Suppressor macrophage treated with lipopolysaccharide for 4 hours (primary cell): Measurements from ENCODE around the gene CYP27B1.
A peak's percentile ranks its signal among the peaks of the same experiment; 100 is the strongest.

Experiments used
- DNase-seq: peaks from one replicate; pipeline ENCODE4 v3.0.0-alpha.2; 2020

CYP27B1 gene

DNA sequence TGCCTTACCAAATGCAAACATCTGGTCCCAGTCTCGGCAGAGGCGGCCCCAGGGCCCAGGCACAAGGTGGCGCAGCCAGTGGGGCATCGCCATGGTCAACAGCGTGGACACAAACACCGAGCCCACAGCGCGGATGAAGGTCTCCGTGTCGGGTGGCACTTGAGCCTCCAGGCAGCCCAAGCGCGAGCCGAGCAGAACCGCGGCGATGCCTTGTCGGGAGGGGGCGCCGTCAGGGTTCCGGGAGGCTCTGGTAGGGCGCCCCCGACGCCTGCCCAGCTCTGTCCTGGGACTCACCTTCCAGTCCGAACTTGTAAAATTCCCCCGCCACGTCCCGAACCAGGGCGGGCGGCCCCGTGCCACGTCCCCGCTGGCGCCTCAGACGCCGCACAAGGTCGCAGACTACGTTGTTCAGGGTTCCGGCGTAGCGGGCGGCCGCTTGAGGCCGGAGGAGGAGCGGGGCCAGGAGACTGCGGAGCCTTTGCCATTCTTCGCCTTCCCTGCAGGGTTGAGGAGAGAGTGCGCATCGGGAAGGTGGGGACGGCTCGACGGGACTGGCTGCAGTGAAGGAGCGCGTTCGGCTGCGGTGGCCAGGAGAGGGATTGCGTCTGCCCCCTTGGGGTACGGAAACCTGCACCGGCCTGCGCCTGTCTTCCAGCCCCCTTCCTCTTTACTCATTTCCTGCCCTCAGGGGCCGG lies 1.7 kb downstream of the CYP27B1 start:
- peak; percentile 61 for DNase-seq

DNA sequence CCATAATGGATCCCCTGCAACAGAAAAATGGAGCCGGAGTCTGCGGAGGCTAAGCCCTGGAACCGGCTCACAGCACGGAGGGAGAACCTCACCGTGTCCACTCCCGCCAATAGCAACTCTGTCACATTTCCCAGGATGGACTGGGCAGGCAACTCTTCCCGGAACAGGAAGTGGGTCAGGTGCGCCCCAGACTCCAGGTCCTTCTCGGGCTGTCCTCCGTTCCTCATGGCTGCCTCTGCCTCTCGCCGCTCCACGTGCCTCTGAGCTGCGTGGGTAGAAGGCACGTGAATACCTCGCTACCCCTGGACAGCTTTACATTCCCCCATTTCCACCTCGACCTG lies 2.2 kb downstream of the CYP27B1 start:
- DNase-seq: no peak

DNA sequence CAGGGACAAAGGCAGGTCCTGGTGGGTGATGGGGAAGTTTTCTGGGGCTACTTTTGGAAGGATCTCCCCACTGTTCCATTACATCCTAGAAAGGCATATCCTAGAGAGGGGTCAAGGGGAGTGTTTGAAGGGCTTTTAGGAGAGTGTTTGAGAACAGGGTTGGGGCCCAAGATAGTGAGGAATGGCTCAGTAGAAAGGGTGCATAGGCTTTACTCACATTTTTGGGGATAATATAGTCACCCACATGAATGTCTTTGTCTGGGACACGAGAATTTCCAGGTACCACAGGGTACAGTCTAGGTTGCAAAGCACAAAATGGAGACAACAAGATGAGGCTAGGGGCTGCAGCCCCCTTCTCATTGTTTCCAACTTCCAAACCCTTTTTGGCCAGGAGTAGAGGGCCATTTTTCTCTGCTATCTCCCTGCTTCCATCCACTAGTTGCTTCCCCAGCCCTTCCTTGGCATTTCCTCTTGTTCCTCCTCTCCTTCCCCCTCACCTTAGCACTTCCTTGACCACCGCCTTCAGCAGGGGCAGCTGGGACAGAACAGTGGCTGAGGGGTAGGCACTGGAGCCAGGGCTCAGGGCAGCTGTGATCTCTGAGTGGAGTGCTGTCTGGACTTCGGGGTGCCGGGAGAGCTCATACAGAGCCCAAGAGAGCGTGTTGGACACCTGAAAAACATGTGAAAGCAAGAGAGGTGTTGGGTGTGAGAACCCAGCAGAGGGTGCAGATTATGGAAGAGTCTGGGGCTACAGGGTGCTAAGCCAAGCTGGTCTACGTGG lies 2.8 kb downstream of the CYP27B1 start:
- no peak for DNase-seq

DNA sequence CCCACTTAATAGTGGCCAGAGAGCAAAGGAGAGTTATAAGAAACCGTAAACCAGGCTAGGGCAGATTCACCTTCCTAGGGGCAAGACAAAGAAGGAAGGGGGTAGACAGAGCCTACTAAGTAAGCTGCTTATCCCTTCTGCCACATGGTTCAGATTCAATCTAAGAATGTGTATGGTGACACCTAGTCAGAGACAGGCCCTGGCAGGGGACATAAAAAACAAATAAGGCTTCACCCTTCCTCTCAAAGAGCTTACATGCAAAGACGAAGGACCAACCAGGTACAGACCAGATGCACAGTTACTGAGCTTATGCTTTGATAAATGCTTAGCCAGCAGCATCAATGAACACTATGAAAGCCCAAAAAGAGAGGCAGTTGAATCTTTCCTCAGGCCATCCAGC lies 4.4 kb downstream of the CYP27B1 start:
- DNase-seq: no peak

DNA sequence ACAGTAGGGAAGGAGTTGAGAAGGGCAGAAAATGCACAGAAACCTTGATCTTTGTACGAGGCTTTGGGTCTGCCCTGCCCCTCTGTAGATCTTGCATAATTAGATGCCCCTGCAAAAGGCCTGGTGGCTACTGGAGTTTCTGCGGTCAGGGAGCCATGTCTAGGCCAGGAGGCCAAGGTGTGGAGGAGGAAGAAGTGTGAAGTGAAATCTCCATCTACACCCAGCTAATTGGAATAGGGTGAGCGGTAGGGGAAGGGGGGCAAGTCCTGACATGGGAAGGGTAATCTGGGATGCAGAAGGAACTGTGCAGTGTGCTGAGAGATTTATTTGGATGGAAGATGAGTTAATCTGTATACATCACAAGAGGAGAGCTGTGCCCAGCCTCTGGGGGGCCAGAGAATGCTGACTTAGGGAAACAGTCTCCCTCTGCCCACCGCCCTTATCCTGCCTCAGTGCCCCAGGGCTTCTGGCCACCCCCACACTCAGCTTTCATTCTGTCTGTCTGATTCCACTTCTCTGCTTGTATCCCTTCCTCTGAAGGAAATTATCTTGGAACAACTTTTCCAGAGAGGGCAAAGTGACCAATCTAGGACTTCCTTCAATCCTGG lies 5.4 kb downstream of the CYP27B1 start:
- no peak for DNase-seq

DNA sequence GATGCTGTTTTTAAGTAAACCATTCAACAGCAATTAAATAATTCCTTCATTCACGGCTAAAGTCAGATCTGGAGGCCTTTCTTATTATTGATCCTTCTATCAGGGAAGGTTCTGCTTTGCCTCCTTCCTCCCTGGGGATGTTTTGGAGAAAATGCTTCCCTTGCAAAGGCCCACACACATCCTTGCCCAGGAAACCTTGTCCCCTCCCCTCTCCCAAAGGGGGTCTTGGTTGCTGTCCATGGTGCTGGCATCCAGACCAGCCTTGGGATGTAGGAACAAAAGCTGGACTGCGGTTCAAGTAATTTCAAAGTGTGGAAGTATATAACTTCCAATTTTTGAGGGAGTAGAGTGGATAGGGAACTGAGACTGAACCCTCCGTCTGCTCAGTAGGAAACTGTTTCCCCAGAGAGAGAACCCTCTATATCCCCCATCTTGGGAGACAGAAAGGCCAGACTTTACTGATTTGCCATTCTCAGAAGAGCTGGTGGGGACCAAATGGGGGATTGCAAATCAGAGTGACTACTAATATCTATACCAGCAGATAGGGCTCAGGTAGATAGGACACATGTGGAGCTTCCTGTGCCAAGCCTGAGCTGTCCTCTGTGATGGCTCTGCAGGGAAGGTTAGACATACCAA lies 6.4 kb downstream of the CYP27B1 start:
- DNase-seq: no peak

DNA sequence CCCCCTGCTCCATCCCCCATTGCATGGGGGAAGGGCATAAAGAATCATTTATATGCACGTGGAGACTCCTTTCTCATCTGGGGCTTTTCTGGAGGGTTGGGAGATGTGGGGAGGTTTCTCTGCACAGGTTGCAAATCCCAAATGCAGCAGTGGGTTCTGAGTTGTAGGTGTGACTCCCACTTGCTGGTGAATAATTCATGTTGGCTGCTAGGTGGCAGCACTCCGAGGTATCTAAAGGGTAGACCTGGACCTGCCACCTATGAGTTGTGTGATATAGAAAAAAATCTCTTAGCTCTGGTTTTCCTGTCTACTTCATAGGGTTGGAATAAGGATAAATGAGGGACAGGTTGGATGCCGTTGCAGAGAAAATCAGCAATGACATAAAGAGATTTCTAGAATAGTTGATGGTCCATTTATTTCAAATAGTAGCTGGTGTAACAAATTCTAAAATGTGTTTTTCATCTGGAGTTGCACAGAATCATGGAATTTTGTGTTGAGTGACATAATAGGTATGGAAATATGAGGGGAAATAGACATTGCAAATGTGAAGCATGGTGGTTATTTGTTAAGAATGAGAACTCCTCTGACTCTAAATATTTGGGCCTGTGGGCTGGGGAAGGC lies 7.4 kb downstream of the CYP27B1 start:
- DNase-seq: no peak

DNA sequence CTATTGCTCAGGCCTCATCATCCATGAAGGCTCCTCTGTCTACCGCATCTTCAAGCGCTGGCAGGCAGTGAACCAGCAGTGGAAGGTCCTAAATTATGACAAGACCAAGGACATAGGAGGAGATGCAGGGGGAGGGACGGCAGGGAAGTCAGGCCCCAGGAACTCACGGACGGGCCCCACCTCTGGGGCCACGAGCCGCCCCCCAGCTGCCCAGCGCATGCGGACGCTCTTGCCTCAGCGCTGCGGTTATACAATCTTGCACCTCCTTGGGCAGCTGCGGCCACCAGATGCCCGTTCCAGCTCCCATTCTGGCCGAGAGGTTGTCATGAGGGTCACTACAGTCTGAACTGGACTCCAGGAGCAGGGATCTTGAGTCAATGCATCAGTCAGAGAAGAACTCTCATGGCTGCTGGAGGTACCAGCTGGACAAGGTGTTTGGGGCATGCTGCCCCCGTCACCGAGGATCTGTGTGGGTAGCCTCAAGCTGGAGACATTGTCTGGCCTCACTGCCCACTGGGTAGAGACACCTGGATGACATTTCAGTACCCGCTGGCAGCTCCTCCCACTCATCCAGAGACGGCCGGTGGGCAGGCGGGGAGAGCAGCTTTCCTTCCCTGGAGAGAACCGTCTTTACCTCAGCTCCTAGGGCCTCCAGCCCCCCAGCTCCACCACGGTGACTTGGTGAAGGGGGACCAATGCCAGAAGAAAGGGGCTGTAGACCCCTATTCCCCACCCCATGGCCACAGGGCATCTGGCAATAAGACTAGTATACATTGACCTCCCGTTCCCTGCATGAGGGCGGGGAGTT lies 8.1 kb downstream of the CYP27B1 start:
- no peak for DNase-seq

DNA sequence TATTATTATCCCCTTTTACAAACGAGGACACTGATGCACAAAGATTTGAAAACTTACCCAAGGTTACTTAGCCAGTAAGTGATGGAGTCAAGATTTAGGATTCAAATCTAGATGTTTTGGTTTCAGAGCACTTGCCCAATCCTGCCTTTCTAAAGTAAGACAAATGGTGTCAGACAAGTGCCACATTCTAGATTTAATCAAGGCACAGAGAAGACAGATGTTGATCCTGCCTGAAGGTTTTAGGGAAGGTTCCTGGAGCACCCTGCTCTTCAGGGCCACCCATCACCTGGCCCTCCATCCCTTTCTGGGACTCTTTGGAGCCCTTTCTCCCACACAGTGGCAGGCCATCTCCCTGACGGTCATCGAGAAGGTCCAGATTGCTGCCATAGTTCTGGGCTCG lies 9.1 kb downstream of the CYP27B1 start:
- no peak for DNase-seq

DNA sequence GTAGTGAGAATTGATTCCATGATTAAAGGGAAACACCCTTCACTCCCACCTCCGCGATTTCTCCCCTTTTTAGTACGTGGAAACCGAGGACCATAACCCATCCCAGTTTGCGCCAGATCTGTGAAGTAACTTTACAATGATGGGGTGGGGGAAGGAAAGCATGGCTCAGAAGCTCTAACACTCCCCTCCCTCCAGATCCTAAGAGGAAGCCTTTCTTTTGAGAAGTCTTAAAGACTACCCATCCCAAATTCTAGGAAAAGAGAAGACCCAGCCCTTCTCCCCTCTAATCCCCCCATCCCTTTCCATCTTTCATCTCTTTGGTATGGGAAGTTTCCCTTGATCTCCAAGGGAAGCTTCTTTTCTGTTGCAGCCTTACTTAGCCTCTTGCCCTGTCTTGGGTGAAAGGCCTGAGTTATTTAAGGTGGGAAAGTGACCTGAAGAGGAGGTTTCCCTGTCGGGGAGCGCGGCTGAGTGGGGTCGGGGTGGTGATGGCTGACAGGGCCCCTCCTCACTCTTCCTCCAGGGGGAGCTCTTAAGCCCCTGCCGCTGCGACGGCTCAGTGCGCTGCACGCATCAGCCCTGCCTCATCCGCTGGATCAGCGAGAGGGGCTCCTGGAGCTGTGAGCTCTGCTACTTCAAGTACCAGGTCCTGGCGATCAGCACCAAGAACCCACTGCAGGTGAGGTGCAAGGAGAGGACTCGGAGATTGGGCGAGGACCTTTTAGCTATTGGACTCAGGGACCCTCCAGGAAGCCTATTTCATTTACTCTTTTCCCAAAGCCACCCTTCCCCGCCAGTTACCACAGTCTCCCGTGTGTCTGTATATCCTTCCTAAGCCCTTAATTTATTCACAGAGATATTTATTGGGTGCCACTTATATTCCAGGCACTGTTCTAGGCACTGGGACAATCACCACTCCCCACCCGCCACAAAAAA lies 10.2 kb downstream of the CYP27B1 start:
- peak; percentile 80 for DNase-seq

DNA sequence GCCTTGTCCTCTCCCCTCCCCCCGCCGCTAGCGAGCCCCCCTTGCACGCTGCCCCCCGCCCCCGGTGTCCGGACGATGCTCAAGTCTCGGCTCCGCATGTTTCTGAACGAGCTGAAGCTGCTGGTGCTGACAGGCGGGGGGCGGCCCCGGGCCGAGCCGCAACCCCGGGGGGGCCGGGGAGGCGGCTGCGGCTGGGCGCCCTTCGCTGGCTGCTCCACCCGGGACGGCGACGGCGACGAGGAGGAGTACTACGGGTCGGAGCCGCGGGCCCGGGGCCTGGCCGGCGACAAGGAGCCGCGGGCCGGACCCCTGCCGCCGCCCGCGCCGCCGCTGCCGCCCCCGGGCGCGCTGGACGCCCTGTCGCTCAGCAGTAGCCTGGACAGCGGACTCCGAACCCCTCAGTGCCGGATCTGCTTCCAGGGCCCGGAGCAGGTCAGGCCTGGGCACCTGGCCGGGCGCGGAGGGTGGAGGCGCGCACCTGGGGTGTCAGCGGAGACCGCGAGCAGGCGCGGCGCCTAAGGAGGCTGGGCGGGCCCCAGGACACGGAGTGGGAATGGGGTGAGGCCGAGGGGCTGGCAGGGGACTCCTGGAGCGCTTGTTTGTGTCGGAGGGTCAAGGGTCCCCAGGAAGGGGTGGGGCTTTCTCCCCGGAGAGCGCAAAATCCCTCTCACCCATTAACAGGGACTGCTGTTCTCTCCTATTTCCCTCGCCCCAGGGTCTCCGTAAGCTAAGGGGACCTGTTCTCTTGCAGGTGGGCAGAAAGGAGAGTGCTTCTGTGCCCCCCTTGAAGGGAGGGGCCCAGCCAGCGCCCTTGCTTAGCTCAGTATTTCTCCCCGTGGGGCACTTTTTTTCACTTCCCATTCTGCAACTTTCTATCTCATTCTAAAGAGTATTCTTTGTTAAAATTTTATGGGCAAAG lies 11.2 kb downstream of the CYP27B1 start:
- no peak for DNase-seq

DNA sequence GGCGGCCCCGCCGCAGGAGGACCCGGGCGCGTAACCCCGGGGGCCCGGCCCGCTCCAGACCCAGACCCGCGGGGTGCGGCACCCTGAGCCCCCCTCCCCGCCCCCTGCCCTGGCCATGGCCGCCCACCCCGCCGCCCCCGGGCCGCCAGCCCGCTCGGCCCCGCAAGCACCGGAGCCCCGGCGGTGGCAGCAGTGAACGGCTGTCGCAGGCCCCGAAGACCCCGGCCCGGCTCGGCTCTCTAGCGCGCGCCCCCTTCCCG lies 11.8 kb downstream of the CYP27B1 start:
- no peak for DNase-seq

DNA sequence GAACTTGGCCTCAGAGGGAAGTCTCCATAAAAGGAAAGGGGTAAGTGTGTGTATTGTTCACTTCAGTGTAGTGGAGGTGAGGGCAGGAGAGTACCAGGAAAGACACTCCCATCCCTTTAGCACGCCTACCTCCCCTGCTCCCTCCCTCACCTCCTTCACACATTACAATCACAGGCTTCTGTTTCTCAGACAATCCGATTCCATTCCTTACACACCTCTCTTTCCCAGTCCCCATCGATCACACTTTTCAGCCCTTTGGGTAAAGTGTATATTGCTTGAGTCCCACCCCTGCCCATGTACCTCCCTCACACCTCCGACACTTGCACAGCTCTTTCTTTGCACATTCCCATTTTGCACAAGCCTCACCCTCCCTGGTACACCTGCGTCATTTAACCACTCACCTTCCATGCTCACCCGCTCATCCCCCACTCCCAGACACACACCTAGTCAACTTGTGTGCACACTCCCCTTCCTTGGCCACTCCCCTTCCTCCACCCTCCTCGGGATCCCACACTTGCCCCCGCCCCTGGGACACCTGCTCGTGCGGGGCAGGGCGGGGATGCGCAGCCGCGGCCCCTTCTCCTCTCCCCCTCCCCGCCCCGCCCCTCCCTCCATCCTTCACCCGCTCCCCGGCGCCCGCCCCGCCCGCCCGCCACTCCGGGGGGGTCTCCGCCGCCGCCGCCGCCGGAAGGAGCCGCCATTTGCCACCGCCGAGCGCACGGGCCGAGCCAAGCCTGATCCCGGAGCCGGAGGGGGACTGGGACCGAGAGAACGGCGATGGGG lies 12.3 kb downstream of the CYP27B1 start, which contains the start of gene MARCHF9:
MARCHF9 (plus strand) TSS at position 693 of the 783 bp plus-strand sequence. CDS start 426 bp downstream, outside the sequence.
- no peak for DNase-seq

DNA sequence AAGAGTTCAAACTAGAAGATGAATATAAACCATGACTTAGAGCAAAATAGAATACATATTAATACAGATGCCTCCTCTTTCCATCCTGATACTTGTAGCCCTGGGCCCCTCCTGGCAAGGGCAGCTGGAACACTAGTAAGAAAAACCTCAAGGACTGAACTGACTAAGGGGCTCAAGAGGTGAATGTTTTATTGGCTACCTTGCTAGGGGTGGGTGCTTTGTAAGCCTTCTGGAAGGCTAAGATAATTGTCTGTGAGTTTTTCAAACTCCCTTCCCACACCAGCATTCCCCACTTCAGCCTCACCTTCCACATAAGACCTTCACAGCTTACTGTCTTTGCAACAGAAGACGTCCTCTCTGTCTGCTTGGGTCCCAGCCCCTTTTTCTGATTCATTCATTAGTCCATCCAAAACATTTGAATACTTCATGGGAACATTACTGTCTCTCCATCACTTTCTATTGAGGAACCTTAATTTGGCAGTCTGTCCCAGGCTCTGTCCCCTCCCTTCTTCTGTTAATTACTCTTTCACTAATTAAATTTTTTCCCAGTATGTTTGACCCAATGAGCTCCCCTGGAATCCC lies 13.0 kb downstream of the CYP27B1 start:
- no peak for DNase-seq

DNA sequence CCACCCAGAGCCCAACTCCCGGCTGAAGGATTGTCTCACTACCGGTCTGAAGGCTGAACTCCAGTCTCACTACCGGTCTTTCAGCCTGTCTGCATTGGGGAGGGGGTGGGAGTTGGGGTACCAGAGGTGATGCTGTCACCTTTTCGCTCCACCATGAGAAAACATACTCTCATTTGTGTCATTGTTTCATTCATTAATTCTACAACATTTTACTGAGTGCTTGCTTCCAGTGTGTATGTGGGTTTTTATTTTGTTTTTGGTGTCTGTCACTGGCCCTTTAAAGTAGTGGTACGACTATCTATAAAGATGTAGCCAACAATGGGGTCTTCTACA lies 14.2 kb downstream of the CYP27B1 start:
- DNase-seq: no peak

DNA sequence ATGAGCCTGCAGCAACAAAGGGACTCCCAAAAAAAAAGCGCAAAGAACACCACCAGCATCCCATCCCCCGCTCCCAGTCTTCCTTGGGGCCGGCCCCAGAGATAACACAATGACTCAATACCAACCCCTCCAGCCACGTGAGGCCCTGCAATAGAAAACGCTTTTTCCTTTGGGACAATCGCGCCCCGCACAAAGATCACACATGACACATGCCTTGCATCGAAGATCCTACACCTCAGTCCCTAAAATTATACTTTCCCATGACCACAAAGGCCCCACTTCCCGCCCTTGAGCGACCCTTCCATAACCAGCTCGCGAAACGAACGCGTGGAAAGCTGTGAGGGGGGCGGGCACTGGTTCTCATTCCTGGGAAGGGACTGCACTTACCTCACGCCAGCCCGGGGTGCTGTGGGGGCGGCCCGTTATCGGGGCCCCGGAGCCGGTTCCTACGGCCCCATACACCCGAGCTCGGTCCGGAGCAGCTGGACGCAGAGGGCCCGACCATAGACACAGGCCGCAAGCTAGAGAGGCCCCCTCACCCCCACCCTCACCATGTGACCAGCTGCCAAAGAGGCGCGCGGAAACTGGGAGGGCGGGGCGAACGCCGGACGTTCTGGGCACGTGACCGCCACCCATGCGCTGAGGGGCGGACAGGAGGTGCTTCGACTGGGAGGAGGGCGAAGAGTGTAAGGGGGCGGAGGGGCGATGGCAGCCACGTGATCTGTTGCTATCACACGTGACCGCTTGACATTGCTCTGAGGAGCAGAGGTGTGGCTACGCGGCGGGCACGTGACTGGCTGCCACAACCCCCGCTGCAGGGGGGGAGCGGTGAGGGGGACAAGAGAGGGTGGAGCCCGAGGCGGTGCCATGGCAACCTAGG lies 14.8 kb downstream of the CYP27B1 start, which contains the start of gene CDK4:
CDK4 (minus strand) TSS at position 523 of the 880 bp plus-strand sequence. CDS start 593 bp downstream, outside the sequence.
- DNase-seq: peak; percentile 98

DNA sequence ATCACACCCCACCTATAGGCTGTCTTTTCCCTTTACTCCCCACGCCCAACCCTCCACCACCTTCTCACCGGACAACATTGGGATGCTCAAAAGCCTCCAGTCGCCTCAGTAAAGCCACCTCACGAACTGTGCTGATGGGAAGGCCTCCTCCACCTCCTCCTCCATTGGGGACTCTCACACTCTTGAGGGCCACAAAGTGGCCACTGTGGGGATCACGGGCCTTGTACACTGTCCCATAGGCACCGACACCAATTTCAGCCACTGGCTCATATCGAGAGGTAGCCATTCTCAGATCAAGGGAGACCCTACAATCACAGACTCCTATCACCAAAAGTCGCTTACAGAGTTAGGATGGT lies 15.5 kb downstream of the CYP27B1 start:
- no peak for DNase-seq
